Superior temporal gyrus (tissue), 1 donor: ENCODE results near the gene HSD17B13.
"Not testable (repeated sequence)": the region's sequence is repeated elsewhere in the genome, so short reads cannot be mapped to it uniquely, and the experiment has no call there.

Experiments used
- DNase-seq: peaks from one replicate; pipeline ENCODE4 v3.0.0-alpha.2; 2016; ENCODE audit errors: extremely low spot score

HSD17B13 gene, protein sequence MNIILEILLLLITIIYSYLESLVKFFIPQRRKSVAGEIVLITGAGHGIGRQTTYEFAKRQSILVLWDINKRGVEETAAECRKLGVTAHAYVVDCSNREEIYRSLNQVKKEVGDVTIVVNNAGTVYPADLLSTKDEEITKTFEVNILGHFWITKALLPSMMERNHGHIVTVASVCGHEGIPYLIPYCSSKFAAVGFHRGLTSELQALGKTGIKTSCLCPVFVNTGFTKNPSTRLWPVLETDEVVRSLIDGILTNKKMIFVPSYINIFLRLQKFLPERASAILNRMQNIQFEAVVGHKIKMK

DNA sequence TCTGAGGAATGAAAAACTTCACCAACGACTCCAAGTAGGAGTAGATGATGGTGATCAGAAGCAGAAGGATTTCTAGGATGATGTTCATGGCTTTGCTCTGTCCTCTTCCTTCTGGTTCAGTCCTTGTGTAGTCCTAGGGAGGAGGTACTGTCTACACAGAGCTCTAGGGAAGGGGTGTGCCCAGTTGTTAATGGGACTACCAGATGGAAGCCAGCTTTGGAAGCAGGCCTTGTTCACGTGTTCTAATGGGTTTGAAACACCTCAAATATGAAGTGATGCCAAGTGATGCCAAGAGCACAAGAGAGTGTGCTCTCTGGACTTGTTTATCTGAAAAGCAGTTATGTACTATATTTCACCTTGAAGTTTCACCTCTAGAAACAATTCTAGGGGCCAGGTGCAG is at the start of gene HSD17B13:
TSS of gene HSD17B13 (minus strand) at position 129 of the 400 bp plus-strand sequence. CDS start at position 88, 41 bp downstream.
- DNase-seq, result no peak

GRCh38 chr4:87370068-87370467 is 47.4 kb upstream of the HSD17B13 start:
- DNase-seq, result no peak

- no peak for DNase-seq
Observed at GRCh38 chr4:87366521-87367162, 44.0 kb upstream of the HSD17B13 start.

DNA sequence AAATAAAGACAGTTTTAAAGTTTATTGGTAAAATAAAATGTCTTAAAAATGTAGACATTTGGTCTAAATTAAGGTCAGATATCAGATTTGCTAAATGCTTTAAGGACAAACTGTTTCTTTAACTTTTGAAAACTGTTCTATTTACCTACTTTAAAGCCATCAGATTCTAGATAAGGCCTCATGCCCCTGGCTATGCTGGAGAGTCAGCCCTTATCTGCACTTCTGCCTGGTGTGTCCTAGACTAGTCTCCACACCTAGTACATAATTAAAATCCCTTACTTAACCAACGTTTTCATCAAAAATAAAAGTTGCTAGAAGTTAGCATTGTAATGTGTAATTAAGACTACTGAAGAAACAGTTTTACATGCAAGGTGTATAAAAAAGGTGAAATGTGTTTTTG is 42.7 kb upstream of the HSD17B13 start:
- no peak for DNase-seq

DNA sequence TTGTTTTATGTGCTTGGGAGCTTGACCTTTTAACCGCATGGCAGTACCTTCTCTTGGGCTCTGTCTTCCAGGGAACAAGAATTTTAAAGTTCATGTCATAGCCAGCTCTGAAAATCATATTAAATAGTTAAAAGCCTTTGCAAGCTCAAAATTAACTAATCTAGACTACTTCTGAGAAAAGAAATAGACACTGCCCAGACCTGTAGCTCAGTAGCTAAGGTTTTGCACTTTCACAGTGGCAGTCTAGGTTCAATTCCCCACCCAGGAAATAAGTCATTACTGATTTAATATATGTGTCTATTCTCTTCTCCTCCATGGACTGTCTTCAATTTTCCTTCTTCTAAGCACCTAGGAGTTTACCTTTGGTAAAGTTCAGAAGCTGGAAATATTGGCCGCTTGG is 40.9 kb upstream of the HSD17B13 start:
- no peak for DNase-seq

DNA sequence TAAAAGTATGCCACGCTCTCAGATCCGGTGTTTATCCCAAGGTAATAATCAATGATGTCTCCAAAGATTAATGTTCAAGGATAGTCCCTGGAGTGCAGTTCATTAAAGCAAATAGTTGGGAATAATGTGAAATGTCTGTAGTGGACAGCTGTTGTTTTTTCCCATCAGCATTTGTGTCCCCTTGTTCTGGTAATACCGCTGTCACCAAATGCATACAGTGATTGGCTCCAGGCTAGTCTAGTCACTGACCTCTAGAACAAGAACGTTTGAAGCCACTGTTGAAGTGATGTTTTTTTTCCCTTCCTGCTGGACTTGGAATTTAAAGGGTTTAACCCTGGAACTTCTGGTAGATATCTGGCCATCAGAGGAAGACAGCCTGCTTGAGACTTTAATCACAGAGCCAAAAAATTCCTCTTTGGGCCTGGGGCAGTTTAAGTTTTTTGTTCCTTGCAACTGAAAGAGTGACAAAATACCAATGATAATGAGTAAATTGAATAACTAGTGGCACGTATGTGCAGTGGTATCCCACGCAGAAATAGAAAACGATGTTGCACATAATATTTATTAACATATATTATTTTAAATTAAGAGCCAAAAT is 37.8 kb upstream of the HSD17B13 start:
- DNase-seq, result no peak

DNA sequence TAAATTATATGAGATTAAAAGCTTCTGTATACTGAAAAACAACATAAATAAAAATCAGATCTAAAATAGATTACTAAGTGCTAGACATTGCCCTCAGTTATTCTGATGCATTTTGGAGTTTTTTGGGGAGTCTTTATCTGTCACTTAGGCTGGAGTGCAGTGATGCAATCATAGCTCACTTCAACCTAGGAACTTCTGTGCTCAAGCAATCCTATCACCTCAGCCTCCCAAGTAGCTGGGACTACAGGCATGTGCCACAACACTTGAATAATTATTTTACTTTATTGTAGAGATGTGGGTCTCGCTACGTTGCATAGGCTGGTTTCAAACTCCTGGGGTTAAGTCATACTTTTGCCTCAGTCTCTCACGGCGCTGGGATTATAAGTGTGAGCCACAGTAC is 36.6 kb upstream of the HSD17B13 start:
- DNase-seq, result no peak

GRCh38 chr4:87356832-87357526 is 34.3 kb upstream of the HSD17B13 start:
- DNase-seq, result no peak

DNA sequence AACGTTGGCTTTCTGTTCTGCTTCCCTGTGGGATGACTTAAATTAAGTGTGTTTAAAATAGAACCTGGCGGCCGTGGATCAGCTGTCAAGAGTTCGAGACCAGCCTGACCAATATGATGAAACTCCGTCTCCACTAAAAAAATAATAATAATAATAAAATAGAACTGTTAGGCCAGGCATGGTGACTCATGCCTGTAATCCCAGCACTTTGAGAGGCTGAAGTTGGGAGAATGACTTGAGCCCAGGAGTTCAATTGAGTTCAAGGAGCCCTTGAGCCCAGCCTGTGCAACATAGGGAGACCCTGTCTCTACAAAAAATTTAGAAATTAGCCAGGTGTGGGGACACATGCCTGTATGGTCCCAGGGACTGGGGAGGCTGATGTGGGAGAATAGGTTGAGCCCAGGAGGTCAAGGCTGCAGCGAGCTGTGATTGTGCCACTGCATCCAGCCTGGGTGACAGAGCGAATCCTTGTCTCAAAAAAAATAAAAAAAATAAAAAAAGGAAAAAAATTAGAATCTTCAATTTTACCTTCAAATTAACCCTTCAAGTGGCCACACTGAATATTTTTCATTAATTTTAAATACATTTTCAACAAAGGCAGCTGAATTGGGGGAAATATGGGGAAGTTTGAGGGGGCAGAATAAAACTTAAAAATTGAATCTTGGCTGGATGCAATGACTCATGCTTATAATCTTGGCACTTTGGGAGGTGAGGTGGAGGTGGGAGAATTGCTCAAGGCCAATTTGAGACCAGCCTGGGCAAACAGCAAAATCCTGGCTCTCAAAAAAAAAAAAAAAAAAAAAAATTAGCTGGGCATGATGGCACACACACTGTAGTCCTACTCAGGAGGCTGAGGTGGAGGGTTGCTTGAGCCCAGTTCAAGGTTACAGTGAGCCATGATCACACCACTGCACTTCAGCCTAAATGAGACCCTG is 31.8 kb upstream of the HSD17B13 start:
- DNase-seq, result no peak

DNA sequence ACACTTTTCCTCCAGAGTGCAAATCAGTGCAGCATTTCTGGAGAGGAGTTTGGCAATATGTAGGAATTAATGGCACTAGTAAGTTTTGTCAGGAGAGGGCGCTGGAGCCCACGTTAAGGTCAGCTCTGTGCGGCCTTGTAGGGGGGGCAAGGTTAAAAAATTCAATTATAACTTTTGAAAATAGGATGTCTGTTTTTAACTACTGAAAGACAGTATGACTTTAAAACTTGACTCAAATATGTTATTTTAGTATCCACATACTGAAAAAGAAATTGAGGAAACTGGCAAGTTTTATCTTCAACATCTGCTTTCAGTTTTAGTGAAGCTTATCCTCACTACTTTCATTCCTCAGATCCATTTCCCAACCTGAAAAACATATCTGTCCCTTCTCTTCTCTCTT is 30.9 kb upstream of the HSD17B13 start:
- DNase-seq, result peak; percentile 33

- no peak for DNase-seq
Observed at GRCh38 chr4:87345139-87345538, 22.5 kb upstream of the HSD17B13 start.

DNA sequence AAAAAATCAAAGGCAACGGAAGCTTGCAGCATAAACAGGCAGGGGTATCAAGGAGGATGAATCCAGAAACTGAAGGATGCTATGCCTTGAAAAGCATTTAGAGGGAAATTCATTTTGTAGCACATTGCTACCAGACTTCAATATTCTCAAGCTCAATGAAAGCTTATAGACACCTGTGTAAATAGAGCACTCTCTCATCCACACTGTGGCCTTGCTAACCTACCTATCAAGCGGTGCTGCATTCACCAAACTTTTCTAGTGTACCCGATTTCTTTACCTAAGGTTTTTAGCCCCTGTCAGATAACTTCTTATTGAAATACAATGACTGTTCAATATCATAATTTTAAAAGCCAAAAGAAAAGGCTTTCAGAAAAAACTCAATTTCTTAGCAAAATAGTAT is 20.2 kb upstream of the HSD17B13 start:
- no peak for DNase-seq

DNA sequence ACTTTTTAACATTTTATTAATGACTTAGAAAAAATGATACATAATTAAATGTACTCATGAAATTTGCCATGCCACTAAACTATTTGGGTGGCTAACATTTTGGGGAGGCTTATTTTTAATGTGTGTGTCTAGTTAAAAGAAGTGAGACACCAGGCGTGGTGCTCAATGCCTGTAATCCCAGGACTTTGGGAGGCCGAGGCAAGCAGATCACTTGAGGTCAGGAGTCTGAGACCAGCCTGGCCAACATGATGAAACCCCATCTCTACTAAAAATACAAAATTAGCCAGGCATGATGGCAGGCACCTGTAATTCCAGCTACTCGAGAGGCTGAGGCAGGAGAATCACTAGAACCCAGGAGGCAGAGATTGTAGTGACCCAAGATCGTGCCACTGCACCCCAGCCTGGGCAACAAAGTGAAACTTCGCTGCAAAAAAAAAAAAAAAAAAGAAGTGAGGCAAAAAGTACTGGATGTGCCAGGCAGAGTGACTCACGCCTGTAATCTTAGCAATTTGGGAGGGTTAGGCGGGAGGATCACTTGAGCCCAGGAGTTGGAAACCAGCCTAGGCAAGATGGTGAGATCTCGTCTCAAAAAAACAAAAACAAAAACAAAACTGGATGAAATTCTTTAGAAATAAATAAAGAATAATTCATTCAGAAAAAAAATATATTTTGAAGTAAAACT is 19.4 kb upstream of the HSD17B13 start:
- DNase-seq, result not testable (repeated sequence)

GRCh38 chr4:87339440-87339839 is 16.8 kb upstream of the HSD17B13 start:
- no peak for DNase-seq

DNA sequence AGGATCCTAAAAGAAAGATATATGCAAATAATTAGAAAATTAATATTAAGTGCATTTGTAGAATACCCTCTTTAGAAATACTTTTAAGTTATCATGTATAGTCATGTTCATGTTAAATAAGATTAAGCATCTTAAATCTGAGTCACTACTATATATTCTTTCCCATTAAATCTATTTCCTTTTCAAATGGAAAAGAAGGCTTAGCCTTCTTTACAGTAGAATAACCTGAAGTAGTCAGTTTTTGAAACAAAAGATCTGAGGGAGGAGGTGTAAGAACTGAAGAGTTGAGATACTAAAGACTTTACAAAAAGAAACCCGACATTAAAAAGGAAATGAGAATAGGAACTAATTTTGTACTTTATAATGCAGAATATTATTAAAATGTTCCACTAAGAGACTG is 14.7 kb upstream of the HSD17B13 start:
- no peak for DNase-seq

GRCh38 chr4:87333267-87333666 is 10.6 kb upstream of the HSD17B13 start:
- DNase-seq, result no peak

GRCh38 chr4:87330761-87331160 is 8.1 kb upstream of the HSD17B13 start:
- no peak for DNase-seq

- no peak for DNase-seq
Observed at GRCh38 chr4:87327136-87327535, 4.5 kb upstream of the HSD17B13 start.

- no peak for DNase-seq
Observed at GRCh38 chr4:87326460-87326859, 3.8 kb upstream of the HSD17B13 start.

- no peak for DNase-seq
Observed at GRCh38 chr4:87321888-87322287, 794 bp downstream of the HSD17B13 start.

- no peak for DNase-seq
Observed at GRCh38 chr4:87317527-87317926, 5.2 kb downstream of the HSD17B13 start.
